Suprapubic skin (tissue), 4 donors: ENCODE data around the gene FEV. TPM values are rescaled to one million over a fixed set of nuclear protein-coding genes. Genes with fewer than 3 reads are reported as not detected.
"Not testable (repeated sequence)": the region's sequence is repeated elsewhere in the genome, so short reads cannot be mapped to it uniquely, and the experiment has no call there.

ENCODE experiments used
- DNase-seq, 2 donors: peaks; one replicate each; pipeline ENCODE4 v3.0.0-alpha.2; 2019; ENCODE audit warnings: low spot score in 2 of 2
- H3K27ac ChIP-seq: fragments of 200-600 bp; sonication (generic); one replicate; pipeline ENCODE4 v1.5.1; 2019
- H3K27me3 ChIP-seq: fragments of 200-600 bp; sonication (generic); one replicate; pipeline ENCODE4 v1.5.1; 2019
- H3K36me3 ChIP-seq: fragments of 200-600 bp; sonication (generic); one replicate; pipeline ENCODE4 v1.5.1; 2019
- H3K4me1 ChIP-seq: fragments of 200-600 bp; sonication (generic); one replicate; pipeline ENCODE4 v1.5.1; 2019
- H3K4me3 ChIP-seq: fragments of 200-600 bp; sonication (generic); one replicate; pipeline ENCODE4 v1.5.1; 2019; ENCODE audit warnings: mild to moderate bottlenecking
- H3K9me3 ChIP-seq: fragments of 200-600 bp; sonication (generic); one replicate; pipeline ENCODE4 v1.5.1; 2019
- EP300 ChIP-seq: sonication (generic); formaldehyde crosslinking; IDR thresholded peaks from one replicate; pipeline ENCODE4 v1.6.1; 2017; ENCODE audit warnings: antibody characterized with exemption
- POLR2A ChIP-seq, 2 donors: fragments of 450-650 bp; IDR thresholded peaks; one replicate each; pipeline ENCODE4 v1.6.1; 2017; ENCODE audit warnings: antibody characterized with exemption in 2 of 2, mild to moderate bottlenecking in 2 of 2, moderate library complexity in 2 of 2
- POLR2AphosphoS5 ChIP-seq, 3 donors: sonication (generic); formaldehyde crosslinking; IDR thresholded peaks; one replicate each; pipeline ENCODE4 v1.6.1; 2017; ENCODE audit warnings: antibody characterized with exemption in 3 of 3
- WGBS: methylation state at CpG from one replicate; pipeline ENCODE4 v1.1.5; 2018; 5-methylcytosine and 5-hydroxymethylcytosine counted together
- total RNA-seq, 4 donors: library from RNA; depleted of rRNA; stranded (reverse); fragments of >200 nt; gene quantifications; one replicate each; pipeline ENCODE4 v1.1.0, GENCODE V29; 2016
- TF ChIP-seq, protein P1 (sequence below), 2 donors: fragments of 200-600 bp in 1 of 2; fragments of 450-650 bp in 1 of 2; sonication (generic) in 1 of 2; IDR thresholded peaks; one replicate each; pipeline ENCODE4 v1.5.1; 2016 to 2019; ENCODE audit warnings: antibody characterized with exemption in 2 of 2, mild to moderate bottlenecking in 1 of 2, moderate library complexity in 1 of 2

Gene FEV
- total RNA-seq, 4 donors from 2014 or later: not detected

DNA sequence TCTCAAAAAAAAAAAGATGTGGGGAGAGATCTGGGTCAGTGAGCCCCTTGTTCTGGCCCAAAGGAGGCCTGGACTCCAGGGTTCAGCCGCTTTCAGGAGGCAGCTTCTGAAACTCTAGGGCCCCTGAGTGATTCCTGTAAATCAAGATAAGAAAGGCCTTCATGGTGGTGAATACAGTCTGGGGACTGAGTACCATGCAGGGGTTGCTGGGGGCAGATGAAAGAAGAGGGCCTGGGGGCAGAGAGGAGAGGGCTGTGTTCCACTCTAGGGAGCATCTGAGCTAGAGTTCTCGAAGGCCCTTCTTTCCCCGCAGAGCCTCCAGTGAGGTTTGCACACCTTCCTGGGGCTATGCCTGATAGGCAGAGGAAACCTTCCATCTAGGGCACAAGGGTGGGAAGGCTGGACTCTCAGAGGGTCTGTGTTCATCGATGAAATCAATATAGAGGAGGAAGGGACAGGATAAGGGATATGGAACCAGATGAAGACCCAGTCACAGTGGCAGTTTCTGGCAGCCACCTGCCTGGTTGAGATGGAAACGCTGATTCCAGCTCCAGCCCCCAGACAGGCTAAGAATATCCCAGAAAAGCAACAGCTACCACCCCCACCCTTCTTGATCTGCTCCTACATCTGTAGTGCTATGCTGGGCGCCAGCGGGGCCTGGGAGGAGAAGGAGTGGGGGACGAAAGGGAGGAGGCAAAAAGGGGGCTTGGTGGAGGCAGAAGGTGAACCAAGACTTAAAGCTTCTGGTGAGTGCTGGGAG, 30.3 kb downstream of the FEV start:
- peaks cover 7% of the 10 kb centered on the region for H3K4me1 ChIP-seq
- H3K9me3 ChIP-seq: no peaks in the 10 kb centered on the region
- H3K4me3 ChIP-seq: no peak overlapping the region
- H3K27me3 ChIP-seq: peaks cover 79% of the 10 kb centered on the region
- TF ChIP-seq POLR2AphosphoS5 (IDR thresholded peaks at IDR 0.05) (no peak), POLR2A (IDR thresholded peaks at IDR 0.05) (no peak), EP300 (no peak)
- TF ChIP-seq, protein P1, sequence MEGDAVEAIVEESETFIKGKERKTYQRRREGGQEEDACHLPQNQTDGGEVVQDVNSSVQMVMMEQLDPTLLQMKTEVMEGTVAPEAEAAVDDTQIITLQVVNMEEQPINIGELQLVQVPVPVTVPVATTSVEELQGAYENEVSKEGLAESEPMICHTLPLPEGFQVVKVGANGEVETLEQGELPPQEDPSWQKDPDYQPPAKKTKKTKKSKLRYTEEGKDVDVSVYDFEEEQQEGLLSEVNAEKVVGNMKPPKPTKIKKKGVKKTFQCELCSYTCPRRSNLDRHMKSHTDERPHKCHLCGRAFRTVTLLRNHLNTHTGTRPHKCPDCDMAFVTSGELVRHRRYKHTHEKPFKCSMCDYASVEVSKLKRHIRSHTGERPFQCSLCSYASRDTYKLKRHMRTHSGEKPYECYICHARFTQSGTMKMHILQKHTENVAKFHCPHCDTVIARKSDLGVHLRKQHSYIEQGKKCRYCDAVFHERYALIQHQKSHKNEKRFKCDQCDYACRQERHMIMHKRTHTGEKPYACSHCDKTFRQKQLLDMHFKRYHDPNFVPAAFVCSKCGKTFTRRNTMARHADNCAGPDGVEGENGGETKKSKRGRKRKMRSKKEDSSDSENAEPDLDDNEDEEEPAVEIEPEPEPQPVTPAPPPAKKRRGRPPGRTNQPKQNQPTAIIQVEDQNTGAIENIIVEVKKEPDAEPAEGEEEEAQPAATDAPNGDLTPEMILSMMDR (IDR thresholded peaks at IDR 0.05): no peak
- DNase-seq: no peak
- H3K36me3 ChIP-seq: no peaks in the 10 kb centered on the region
- 70% methylated on average over 8 of the region's 8 CpGs for WGBS
- H3K27ac ChIP-seq: no peak overlapping the region

DNA sequence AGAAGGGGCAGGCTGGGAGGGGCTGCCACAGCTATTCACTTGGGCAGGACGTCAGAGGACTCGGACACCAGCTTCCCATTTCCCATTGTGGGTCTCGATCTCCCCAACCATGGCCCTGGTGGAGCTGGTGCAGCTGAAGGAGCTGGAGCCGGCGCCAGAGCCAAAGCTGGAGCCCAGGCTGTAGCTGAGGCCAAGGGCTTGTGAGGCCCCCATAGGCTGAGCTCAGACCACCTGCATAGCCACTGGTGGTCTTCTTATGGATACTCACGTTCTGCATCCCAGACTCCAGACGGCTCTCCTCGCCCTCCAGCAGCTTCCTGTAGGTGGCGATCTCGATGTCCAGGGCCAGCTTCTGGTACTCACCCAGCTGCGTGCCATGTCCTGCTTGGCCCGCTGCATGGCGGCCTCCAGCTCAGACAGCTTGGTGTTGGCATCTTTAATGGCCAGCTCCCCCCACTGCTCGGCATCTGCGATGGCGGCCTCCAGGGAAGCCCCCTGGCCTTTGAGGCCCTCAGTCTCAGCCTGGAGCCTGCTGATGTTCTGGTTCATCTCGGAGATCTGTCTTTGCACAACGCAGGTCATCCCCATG, 31.5 kb downstream of the FEV start:
- WGBS: 56% methylated on average over 8 of the region's 18 CpGs
- Histone ChIP-seq H3K27ac (no peak overlapping the region), H3K4me1 (no peaks in the 10 kb centered on the region), H3K9me3 (no peaks in the 10 kb centered on the region), H3K36me3 (no peaks in the 10 kb centered on the region), H3K27me3 (peaks cover 72% of the 10 kb centered on the region), H3K4me3 (no peak overlapping the region)
- no peak for TF ChIP-seq POLR2A (IDR thresholded peaks at IDR 0.05)
- no peak for DNase-seq

DNA sequence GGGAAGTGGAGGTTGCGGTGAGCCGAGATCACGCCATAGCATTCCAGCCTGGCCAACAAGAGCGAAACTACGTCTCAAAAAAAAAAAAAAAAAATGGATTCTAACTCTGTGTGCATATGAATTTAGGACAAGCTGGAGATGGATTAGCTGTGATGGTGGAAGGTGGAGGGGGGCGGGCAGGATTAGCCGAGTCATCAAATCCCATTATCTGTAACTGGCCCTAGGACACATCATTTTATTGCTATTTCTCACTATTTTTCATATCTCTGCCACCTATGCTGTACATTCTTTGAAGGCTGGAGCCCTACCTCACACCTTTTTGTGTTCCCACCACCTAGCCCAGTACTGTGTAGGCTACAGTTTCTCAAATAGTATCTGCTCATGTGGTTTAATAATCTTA, 32.8 kb downstream of the FEV start:
- 95% methylated on average over 7 of the region's 7 CpGs for WGBS
- Histone ChIP-seq H3K4me1 (no peaks in the 10 kb centered on the region), H3K36me3 (no peaks in the 10 kb centered on the region), H3K27me3 (peaks cover 65% of the 10 kb centered on the region), H3K27ac (no peak overlapping the region), H3K4me3 (no peak overlapping the region), H3K9me3 (no peaks in the 10 kb centered on the region)
- TF ChIP-seq POLR2A (IDR thresholded peaks at IDR 0.05): no peak
- TF ChIP-seq, protein P1 (IDR thresholded peaks at IDR 0.05): no peak
- no peak for TF ChIP-seq EP300
- TF ChIP-seq POLR2AphosphoS5 (IDR thresholded peaks at IDR 0.05): no peak
- DNase-seq: no peak

DNA sequence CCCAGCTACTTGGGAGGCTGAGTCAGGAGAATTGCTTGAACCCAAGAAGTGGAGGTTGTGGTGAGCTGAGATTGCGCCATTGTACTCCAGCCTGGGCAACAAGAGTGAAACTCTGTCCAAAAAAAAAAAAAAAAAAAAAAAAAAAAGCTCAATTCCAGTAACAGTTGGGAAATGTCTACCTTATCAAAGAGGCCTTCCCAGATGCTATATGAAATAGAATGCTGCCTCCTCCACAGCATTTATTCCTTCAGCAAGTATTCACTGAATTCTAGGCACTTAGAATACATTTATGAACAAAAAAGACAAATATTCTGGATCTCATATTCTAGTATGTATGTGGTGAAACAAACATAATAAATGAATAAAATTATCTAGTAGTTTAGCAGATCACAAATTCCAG, 38.4 kb downstream of the FEV start:
- Histone ChIP-seq H3K27me3 (peaks cover 46% of the 10 kb centered on the region), H3K4me1 (no peaks in the 10 kb centered on the region), H3K9me3 (no peaks in the 10 kb centered on the region), H3K4me3 (no peak overlapping the region), H3K27ac (no peak overlapping the region), H3K36me3 (no peaks in the 10 kb centered on the region)
- DNase-seq: no peak
- WGBS: 95% methylated on average over 1 of the region's 1 CpG
- TF ChIP-seq EP300 (no peak), POLR2AphosphoS5 (IDR thresholded peaks at IDR 0.05) (no peak), POLR2A (IDR thresholded peaks at IDR 0.05) (no peak)
- TF ChIP-seq, protein P1 (IDR thresholded peaks at IDR 0.05): no peak

DNA sequence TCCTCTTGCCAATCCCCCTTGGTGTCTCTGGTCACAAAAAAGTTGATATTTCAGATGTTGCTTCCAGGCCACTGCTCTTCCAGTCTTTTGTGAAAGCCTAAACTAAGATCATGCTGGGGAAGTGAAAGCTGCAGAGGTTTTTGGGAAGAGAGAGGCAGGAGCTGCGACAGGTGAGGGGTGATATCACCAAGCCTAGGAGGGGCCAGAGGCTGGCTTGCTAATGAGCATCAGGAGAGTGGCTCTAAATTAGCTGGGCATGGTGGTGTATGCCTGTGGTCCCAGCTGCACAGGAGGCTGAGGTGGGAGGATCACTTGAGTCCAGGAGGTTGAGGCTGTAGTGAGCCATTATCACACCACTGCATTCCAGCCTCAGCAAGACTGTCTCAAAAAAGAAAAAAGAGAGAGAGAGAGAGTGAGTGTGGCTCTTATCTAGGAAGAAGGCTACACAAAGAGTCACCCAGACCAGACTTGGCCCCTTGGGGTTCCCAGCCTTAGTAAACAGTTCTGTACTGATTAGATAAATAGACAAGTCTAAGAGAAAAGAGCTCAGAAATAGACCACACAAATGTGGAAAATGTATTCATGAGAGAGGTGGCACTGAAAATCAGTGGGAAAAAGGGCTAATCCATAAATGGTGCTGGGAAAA, 40.1 kb downstream of the FEV start:
- Histone ChIP-seq H3K36me3 (no peaks in the 10 kb centered on the region), H3K4me1 (no peaks in the 10 kb centered on the region), H3K9me3 (no peaks in the 10 kb centered on the region), H3K4me3 (no peak overlapping the region), H3K27ac (no peak overlapping the region), H3K27me3 (peaks cover 47% of the 10 kb centered on the region)
- TF ChIP-seq EP300 (no peak), POLR2AphosphoS5 (IDR thresholded peaks at IDR 0.05) (no peak), POLR2A (IDR thresholded peaks at IDR 0.05) (no peak)
- TF ChIP-seq, protein P1 (IDR thresholded peaks at IDR 0.05): no peak
- no peak for DNase-seq
- WGBS: 85% methylated on average over 1 of the region's 1 CpG

DNA sequence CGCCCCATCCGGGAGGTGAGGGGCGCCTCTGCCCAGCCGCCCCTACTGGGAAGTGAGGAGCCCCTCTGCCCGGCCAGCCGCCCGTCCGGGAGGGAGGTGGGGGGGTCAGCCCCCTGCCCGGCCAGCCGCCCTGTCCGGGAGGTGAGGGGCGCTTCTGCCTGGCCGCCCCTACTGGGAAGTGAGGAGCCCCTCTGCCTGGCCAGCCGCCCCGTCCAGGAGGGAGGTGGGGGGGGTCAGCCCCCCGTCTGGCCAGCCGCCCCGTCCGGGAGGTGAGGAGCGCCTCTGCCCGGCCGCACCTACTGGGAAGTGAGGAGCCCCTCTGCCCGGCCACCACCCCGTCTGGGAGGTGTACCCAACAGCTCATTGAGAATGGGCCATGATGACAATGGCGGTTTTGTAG, 53.2 kb downstream of the FEV start:
- peaks cover 31% of the 10 kb centered on the region for H3K27me3 ChIP-seq
- not testable (repeated sequence) for H3K27ac ChIP-seq, DNase-seq, H3K9me3 ChIP-seq, H3K4me1 ChIP-seq, H3K36me3 ChIP-seq, H3K4me3 ChIP-seq
- WGBS: 94% methylated on average over 6 of the region's 25 CpGs
